ENCODE measurements around the gene TEX264. TPM values are rescaled to one million over a fixed set of nuclear protein-coding genes. Genes with fewer than 3 reads are reported as not detected.

Gene TEX264
- total and polyA plus RNA-seq, 2 experiments from 2014 or later: 10.0 to 13.3 TPM

GRCh38 chr3:51721062-51721745 lies 50.2 kb downstream of the TEX264 start (continued):
- no peak for TF ChIP-seq ZNF114 (CRISPR knock-in tag; IDR thresholded peaks at IDR 0.05)
- no peak for TF ChIP-seq REST (IDR thresholded peaks at IDR 0.05; ENCODE audit: unreplicated experiment)
- TF ChIP-seq EZH2 (IDR thresholded peaks at IDR 0.05; ENCODE audit: low read depth, unreplicated experiment): no peak
- no peak for TF ChIP-seq NANOG (IDR thresholded peaks at IDR 0.05; ENCODE audit: borderline replicate concordance)

GRCh38 chr3:51722362-51722761 lies 51.3 kb downstream of the TEX264 start:
- 0 out of 2 replicates have a peak, but pooled peaks cover 3% of the 10 kb centered on the region for H3K4me1 ChIP-seq (ENCODE audit: insufficient read depth)
- H3K36me3 ChIP-seq (ENCODE audit: insufficient read depth): no peaks in the 10 kb centered on the region
- H2AFZ ChIP-seq: no peak overlapping the region
- no peak overlapping the region for H3K27ac ChIP-seq (ENCODE audit: low read depth)
- Mint-ChIP-seq H3K4me3 (no peak overlapping the region), H3K27me3 (ENCODE audit: insufficient read depth, low read depth, poor library complexity) (peaks cover 8% of the 10 kb centered on the region), H3K9me3 (no peaks in the 10 kb centered on the region), H3K36me3 (ENCODE audit: low read depth) (no peaks in the 10 kb centered on the region), H3K27ac (no peak overlapping the region), H3K4me1 (peaks cover 24% of the 10 kb centered on the region)
- ATAC-seq (no peak), DNase-seq (ENCODE audit: low spot score) (peak; percentile 60)
- no peak for TF ChIP-seq ZNF114 (CRISPR knock-in tag; IDR thresholded peaks at IDR 0.05)
- no peak for TF ChIP-seq NANOG (IDR thresholded peaks at IDR 0.05; ENCODE audit: borderline replicate concordance)
- no peak for TF ChIP-seq POLR2AphosphoS5 (IDR thresholded peaks at IDR 0.05; ENCODE audit: low read depth)
- TF ChIP-seq CREB1 (CRISPR knock-in tag; IDR thresholded peaks at IDR 0.05; ENCODE audit: low read depth): peak; percentile 49; the same call in 1 of the 2 replicates
- peak; percentile 65 to 74 for TF ChIP-seq CTCF (conservative IDR thresholded peaks at IDR 0.05; ENCODE audit: low read depth in 2 of 2)
- TF ChIP-seq ZNF462 (CRISPR knock-in tag; IDR thresholded peaks at IDR 0.05): no peak
- H3K27me3 ChIP-seq (ENCODE audit: insufficient read depth): no peaks in the 10 kb centered on the region
- H3K79me2 ChIP-seq (replicated peaks; ENCODE audit: insufficient read depth): no peaks in the 10 kb centered on the region
- no peaks in the 10 kb centered on the region for H3F3A ChIP-seq (replicated peaks; ENCODE audit: low read depth)
- no peaks in the 10 kb centered on the region for H4K20me1 ChIP-seq (replicated peaks; ENCODE audit: insufficient read depth)
- no peak overlapping the region for H3K4me2 ChIP-seq
- H3K9me2 ChIP-seq (ENCODE audit: insufficient read depth): no peaks in the 10 kb centered on the region
- H3K4me3 ChIP-seq: no peak overlapping the region

All from GM23338 (cell line).